ENCODE data around the gene SPR.

- TF ChIP-seq CTCF (IDR thresholded peaks at IDR 0.05; ENCODE audit: insufficient read depth, low read length, poor library complexity, severe bottlenecking) (no peak), EZH2phosphoT487 (conservative IDR thresholded peaks at IDR 0.05; ENCODE audit: low read length) (no peak)
Measured at GRCh38 chr2:72919414-72920317, 32.5 kb downstream of the SPR start.
